Activated B cell treated with CpG ODN at 0.5 μM for 24 hours (primary cell): ENCODE data around the gene TESK1. TPM values are rescaled to one million over a fixed set of nuclear protein-coding genes. Genes with fewer than 3 reads are reported as not detected.

ENCODE experiments used
- ATAC-seq: fragments of 200-7000 bp; cut with Tn5 transposase; one replicate; pipeline ENCODE4 v1.10.0; 2021; ENCODE audit warnings: low read depth, mild to moderate bottlenecking, moderate library complexity
- CTCF ChIA-PET: fragments of 350-600 bp; sonication (Branson Sonifier 250); formaldehyde crosslinking; loops from one replicate; lab custom pipeline; 2021; ENCODE audit warnings: antibody characterized with exemption; lab: Charles Lee
- POLR2A ChIA-PET: fragments of 350-600 bp; sonication (Branson Sonifier 250); formaldehyde crosslinking; loops from one replicate; lab custom pipeline; 2021; ENCODE audit warnings: antibody characterized with exemption; lab: Charles Lee
- DNase-seq: peaks from one replicate; pipeline ENCODE4 v3.0.0; 2022
- H3K27ac Mint-ChIP-seq: one replicate; pipeline ENCODE4 v1.8.0; 2020; ENCODE audit warnings: mixed read lengths
- H3K27me3 Mint-ChIP-seq: one replicate; pipeline ENCODE4 v1.8.0; 2021; ENCODE audit warnings: mixed read lengths
- H3K36me3 Mint-ChIP-seq: one replicate; pipeline ENCODE4 v1.8.0; 2021; ENCODE audit warnings: low read depth, mixed read lengths
- H3K4me1 Mint-ChIP-seq: one replicate; pipeline ENCODE4 v1.8.0; 2021; ENCODE audit warnings: mixed read lengths
- H3K4me3 Mint-ChIP-seq: one replicate; pipeline ENCODE4 v1.8.0; 2020; ENCODE audit warnings: mild to moderate bottlenecking, mixed read lengths
- H3K9me3 Mint-ChIP-seq: one replicate; pipeline ENCODE4 v1.8.0; 2020; ENCODE audit warnings: mixed read lengths
- intact Hi-C: fragments of 100-400 bp; cut with micrococcal nuclease; formaldehyde crosslinking; loops from one replicate; pipeline ENCODE4 v1.15.1; 2024
- total RNA-seq: library from RNA; stranded (reverse); gene quantifications from 2 replicates; pipeline ENCODE4 v1.2.3, GENCODE V29; 2022
- TF ChIP-seq, protein P1 (sequence below): fragments of 200-600 bp; IDR thresholded peaks from one replicate; pipeline ENCODE4 v1.8.0; 2022; ENCODE audit warnings: antibody characterized with exemption, mild to moderate bottlenecking

The TESK1 gene
- total RNA-seq, 1 donor from 2014 or later = 51.9 TPM

DNA sequence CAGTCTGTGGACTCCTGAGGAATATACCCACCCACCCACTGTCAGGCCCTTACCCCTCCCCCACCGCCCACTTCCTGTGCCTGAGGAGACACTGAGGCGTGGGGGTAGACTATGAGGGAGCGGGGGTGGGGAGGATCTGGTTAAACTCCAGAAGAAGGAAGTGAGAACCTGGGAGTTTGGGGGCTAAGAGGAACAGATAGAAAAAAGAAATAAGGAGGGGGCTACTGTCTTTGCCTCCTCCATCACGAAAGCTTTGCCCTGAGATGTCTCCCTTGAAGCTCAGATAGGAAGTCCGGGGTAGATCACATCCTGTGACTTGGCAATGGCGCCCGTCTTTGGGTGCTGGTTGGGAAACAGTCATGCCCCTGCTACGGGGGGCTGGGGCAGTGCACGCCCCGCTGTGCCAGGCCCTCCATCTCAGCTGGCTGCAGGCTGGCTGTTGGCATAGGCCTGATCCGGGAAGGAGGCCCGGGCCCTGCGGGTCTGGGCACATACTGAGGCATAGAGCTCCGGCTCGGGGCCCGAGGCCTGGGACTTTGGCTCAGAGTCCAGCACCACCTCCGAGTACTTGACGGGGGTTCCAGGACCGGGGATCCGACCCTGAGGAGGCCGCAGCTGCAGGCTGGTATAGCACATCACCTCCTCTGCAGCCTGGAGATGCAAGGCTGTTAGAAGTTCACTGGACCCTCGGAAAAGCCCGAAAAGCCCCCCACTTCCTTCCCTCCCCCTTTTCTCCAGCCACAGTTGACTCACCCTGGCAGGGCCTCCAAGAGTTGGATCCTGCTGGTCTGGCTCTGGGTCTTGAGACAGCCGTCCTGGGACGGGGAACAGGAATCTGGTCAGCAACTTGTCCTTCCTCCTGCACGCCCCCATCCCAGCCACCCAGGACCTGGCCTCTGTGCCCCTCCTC is 44.6 kb downstream of the TESK1 start:
- ATAC-seq (no peak), DNase-seq (no peak)
- Mint-ChIP-seq H3K4me1 (peaks cover 83% of the 10 kb centered on the region), H3K27ac (peak overlapping the region; percentile 98), H3K27me3 (no peaks in the 10 kb centered on the region), H3K9me3 (no peaks in the 10 kb centered on the region), H3K4me3 (peak overlapping the region; percentile 85), H3K36me3 (peaks cover 7% of the 10 kb centered on the region)
- intact Hi-C loops = loop anchor here (5.0 kb wide), 1 partner anchor 98 kb away; the partner anchor contains the start of genes GBA2 and RGP1
- POLR2A ChIA-PET = interaction anchor here (0.7 to 18.0 kb wide), 8 partner anchors 7 to 100 kb away, joined by 3 to 549 read pairs (median 6); partner anchors contain the start of genes ARHGEF39, CCDC107, CD72 and CREB3
- CTCF ChIA-PET = interaction anchor here (4.6 to 10.1 kb wide), 4 partner anchors 8 to 46 kb away, joined by 28 to 162 read pairs (median 37); partner anchors contain the start of genes CCDC107, CD72, RMRP and TESK1
- TF ChIP-seq, protein P1, sequence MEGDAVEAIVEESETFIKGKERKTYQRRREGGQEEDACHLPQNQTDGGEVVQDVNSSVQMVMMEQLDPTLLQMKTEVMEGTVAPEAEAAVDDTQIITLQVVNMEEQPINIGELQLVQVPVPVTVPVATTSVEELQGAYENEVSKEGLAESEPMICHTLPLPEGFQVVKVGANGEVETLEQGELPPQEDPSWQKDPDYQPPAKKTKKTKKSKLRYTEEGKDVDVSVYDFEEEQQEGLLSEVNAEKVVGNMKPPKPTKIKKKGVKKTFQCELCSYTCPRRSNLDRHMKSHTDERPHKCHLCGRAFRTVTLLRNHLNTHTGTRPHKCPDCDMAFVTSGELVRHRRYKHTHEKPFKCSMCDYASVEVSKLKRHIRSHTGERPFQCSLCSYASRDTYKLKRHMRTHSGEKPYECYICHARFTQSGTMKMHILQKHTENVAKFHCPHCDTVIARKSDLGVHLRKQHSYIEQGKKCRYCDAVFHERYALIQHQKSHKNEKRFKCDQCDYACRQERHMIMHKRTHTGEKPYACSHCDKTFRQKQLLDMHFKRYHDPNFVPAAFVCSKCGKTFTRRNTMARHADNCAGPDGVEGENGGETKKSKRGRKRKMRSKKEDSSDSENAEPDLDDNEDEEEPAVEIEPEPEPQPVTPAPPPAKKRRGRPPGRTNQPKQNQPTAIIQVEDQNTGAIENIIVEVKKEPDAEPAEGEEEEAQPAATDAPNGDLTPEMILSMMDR = no peak

DNA sequence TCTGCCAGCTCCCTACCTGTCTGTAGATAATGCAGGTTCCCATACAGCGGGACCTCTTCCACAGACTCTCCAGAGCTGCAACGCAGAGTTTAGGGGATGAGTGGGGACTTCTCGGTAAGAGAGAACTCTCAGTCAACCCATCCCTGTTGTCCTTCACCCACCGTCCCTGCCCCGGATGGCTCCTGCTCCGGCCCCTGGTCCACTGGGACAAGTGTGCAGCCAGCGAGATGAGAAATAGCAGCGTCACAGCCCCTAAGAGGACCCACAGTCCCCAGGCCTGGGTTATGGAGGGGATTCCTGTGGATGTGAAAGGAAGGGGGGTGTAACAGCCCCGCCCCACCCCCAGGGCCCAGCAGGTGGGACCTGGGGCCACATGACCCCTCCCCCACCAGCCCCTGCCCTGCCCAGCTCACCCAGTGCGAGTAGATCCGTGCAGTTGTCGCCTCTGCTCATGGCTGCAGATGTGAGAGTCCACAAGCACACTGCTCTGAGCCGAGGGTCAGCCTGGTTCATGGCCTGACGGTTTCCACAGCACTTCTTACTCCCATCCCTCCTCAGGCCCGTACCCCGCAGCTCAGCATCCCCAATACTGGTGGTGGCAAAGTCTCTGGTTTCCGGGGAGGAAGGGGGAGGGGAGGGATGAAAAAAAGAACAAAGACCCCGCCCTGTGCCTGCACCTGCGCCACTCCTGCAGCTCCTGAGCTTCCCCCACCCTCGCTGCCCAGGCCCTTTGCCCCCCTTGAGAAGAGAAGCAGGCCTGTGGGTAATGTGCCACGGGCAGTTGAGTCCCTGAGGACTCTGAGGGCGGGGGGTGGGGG is 45.5 kb downstream of the TESK1 start, which contains the start of gene SIT1:
TSS of gene SIT1 (minus strand) at position 591 of the 818 bp plus-strand sequence. CDS start at position 513, 78 bp downstream.
- no peak for ATAC-seq
- TF ChIP-seq, protein P1 = no peak
- intact Hi-C loops = no loop called here
- peaks cover 79% of the 10 kb centered on the region for H3K4me1 Mint-ChIP-seq
- CTCF ChIA-PET = interaction anchor here (4.8 to 10.1 kb wide), 3 partner anchors 36 to 46 kb away, joined by 28 to 162 read pairs (median 33); partner anchors contain the start of genes CD72 and TESK1
- POLR2A ChIA-PET = interaction anchor here (0.6 to 18.0 kb wide), 7 partner anchors 7 to 139 kb away, joined by 3 to 549 read pairs (median 6); partner anchors contain the start of genes CCDC107, CD72, CREB3 and RMRP
- peaks cover 6% of the 10 kb centered on the region for H3K36me3 Mint-ChIP-seq
- H3K9me3 Mint-ChIP-seq = no peaks in the 10 kb centered on the region
- no peak for DNase-seq
- peak within 1 kb of the TSS; percentile 85 for H3K4me3 Mint-ChIP-seq
- peak within 1 kb of the TSS; percentile 98 for H3K27ac Mint-ChIP-seq
- no peaks in the 10 kb centered on the region for H3K27me3 Mint-ChIP-seq

DNA sequence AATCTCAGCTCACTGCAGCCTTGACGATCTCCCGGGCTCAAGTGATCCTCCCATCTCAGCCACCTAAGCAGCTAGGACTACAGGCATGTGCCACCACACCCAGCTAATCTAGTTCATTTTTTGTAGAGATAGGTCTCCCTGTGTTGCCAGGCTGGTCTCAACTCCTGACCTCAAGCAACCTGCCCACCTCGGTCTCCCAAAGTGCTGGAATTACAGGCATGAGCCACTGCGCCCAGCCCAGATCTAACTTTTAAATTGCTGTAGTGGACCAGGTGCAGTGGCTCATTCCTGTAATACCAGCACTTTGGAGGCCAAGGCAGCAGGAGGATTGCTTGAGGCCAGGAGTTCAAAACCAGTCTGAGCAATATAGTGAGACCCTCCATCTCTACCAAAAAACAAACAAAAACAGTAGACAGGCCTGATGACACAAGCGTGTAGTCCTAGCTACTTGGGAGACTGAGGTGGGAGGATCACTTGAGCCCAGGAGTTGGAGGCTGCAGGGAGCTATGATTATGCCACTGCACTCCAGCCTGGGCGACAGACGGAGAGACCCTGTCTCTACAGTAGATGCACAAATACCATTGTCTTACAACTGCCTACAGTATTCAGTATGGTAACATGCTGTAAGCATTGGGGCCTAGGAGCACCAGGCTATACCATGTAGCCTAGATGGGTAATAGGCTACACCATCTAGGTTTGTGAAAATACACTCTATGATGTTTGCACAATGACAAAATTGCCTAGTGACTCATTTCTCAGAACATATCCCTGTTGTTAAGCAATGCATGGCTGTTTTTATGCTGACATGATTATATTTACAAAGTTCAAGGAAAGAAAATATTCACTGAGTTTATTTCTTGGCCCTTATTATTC is 47.1 kb downstream of the TESK1 start:
- Mint-ChIP-seq H3K4me3 (no peak overlapping the region), H3K27me3 (no peaks in the 10 kb centered on the region), H3K9me3 (no peaks in the 10 kb centered on the region), H3K36me3 (no peaks in the 10 kb centered on the region), H3K4me1 (peaks cover 80% of the 10 kb centered on the region), H3K27ac (peak overlapping the region; percentile 98)
- DNase-seq = no peak
- TF ChIP-seq, protein P1 = no peak
- no peak for ATAC-seq
- intact Hi-C loops = no loop called here
- ChIA-PET CTCF (interaction anchor here (6.3 to 10.1 kb wide), 2 partner anchors 37 to 48 kb away, joined by 28 to 162 read pairs; partner anchors contain the start of genes CD72 and TESK1), POLR2A (interaction anchor here (0.6 to 18.0 kb wide), 3 partner anchors 37 to 987 kb away, joined by 3 to 549 read pairs (median 3); partner anchors contain the start of gene CD72)

DNA sequence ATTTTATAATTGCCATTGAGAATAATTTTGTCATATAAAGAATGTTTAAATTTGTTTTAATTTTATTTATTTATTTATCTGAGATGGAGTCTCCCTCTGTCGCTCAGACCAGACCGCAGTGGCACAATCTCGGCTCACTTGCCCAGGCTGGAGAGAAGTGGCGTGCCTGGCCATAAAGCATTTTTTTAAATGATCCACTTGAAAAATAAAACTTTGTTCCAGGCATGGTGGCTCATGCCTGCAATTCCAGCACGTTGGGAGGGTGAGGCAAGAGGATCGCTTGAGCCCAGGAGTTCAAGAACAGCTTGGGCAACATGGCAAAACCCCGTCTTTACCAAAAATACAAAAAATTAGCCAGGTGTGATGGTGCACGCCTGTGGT is 47.8 kb downstream of the TESK1 start:
- no peak for DNase-seq
- Mint-ChIP-seq H3K4me3 (no peak overlapping the region), H3K4me1 (peaks cover 80% of the 10 kb centered on the region), H3K36me3 (peaks cover 2% of the 10 kb centered on the region), H3K27me3 (peaks cover 3% of the 10 kb centered on the region), H3K27ac (peak overlapping the region; percentile 53), H3K9me3 (no peaks in the 10 kb centered on the region)
- CTCF ChIA-PET = no interaction called here
- POLR2A ChIA-PET = interaction anchor here (0.7 to 18.0 kb wide), 3 partner anchors 9 to 66 kb away, joined by 3 to 549 read pairs (median 8); partner anchors contain the start of gene CD72
- intact Hi-C loops = no loop called here
- TF ChIP-seq, protein P1 = no peak
- no peak for ATAC-seq
